GM19455 (cell line): Measurements from ENCODE around the gene CADPS.

Experiments used
- ATAC-seq: cut with Tn5 transposase; IDR thresholded peaks from one replicate; pipeline ENCODE4 v1.9.1; 2021; ENCODE audit not compliant: unreplicated experiment

The CADPS gene

DNA sequence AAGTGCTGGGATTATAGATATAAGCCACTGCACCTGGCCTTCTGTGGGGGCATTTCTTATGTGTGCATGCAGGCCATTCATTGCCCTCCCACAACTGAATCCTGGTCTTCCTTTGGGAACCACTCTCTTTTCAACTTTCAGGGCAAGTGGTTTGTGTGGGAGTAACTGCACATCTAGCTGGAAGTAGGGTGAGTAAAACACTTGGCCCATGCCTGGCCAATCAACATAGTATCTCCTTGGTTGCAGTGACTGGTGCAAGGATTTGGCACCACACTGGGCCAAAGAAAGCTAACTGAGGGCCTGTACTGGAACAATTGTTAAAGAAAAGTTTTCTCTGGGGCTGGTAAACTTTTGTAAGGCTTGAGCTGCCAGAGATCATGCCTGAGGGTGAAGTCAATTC, 312.6 kb downstream of the CADPS start:
- ATAC-seq: no peak

- no peak for ATAC-seq
Observed at GRCh38 chr3:62562017-62562416, 313.2 kb downstream of the CADPS start.

DNA sequence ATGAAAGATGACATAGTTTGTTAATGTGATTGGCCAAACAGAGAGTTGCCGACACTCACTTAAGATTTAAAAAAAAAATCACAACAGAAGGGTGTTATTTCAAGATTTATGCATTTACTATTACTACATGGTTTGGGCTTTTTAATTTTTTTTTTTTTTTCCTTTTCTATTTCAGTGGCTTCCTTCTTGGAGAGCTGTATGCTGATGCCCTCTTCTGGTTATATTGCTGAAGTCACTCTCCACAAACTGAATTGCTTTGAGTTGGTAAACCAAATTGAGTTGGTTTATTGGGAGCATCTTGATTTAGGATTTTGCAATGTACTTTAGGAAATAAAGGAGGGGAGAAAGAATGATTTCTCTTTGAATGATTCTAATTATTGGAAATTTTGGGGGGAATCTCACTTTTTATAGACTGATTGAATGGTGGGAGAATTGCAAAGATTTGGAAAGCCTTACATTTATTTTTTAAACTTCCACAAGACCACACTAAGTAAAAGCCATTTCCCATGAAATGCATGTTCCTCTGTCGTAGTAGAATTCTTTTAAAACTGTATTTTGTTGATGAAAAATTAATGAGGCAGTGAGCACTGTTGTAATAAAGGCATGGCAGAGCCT, 315.3 kb downstream of the CADPS start:
- no peak for ATAC-seq

- ATAC-seq: no peak
Observed at GRCh38 chr3:62558549-62559112, 316.6 kb downstream of the CADPS start.

- ATAC-seq: no peak
Observed at GRCh38 chr3:62557983-62558382, 317.2 kb downstream of the CADPS start.

DNA sequence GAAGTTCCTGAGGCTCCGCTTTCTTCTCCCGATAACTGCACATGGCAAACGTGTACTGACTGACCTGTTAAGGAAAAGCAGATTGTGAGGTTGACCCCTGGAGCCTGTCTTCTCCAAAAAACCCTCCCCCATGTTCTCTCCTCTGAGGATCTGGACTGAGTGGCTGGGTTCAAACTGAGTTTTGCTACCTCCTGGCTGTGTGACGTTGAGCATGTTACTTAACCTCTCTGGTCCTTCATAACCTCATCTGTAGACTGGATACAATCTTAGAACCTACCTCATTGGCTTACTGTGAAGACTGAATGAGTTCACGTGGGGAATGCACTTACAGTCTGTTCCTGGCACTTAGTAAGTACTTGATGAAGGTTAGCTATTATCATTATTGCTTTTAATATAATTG, 317.8 kb downstream of the CADPS start:
- no peak for ATAC-seq

- ATAC-seq: no peak
Observed at GRCh38 chr3:62556121-62556815, 318.9 kb downstream of the CADPS start.

DNA sequence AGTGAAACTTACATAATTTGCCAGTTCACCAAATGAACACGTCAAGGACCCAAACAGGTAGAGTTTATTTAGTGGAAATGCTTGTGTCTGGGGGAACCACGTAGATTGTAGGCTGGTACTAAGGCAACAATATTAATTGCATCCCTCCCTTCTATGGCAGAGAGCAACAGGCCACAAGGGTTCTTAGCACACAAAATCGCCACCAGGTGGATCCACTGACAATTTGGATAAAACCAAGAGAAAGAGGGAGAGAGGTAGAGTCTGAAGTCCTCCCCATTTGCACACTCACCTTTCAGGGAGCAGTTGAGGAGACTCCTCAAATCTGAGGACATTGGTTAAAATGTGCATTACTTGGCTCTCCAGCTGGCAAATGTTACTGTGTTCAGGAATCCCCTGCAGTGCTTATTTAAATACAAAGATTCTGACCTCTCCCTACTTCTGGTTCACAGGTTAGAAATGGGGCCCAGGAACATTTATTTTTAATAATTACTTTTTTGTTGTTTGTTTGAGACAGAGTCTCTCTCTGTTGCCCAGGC, 320.9 kb downstream of the CADPS start:
- no peak for ATAC-seq

DNA sequence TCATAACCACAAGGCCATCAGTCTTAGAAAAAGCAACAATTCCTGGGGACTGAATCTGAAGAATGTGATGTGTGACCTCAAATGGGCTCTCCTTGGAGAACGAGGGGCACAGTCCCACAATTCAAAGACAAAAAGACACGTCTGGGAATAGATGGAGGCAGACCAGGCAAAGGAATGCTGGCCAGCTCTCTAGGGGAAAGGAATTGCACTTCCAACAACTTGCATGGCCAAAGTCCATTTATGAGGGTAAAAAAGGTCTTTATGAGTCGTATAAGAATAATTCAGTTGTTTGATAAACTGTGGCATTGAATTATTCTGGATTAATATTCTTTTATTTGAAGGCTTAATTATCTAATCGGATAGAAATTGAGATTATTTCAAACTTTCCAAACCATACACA, 321.4 kb downstream of the CADPS start:
- ATAC-seq: no peak

- no peak for ATAC-seq
Observed at GRCh38 chr3:62551556-62551955, 323.7 kb downstream of the CADPS start.

- ATAC-seq: no peak
Observed at GRCh38 chr3:62550439-62550838, 324.8 kb downstream of the CADPS start.

DNA sequence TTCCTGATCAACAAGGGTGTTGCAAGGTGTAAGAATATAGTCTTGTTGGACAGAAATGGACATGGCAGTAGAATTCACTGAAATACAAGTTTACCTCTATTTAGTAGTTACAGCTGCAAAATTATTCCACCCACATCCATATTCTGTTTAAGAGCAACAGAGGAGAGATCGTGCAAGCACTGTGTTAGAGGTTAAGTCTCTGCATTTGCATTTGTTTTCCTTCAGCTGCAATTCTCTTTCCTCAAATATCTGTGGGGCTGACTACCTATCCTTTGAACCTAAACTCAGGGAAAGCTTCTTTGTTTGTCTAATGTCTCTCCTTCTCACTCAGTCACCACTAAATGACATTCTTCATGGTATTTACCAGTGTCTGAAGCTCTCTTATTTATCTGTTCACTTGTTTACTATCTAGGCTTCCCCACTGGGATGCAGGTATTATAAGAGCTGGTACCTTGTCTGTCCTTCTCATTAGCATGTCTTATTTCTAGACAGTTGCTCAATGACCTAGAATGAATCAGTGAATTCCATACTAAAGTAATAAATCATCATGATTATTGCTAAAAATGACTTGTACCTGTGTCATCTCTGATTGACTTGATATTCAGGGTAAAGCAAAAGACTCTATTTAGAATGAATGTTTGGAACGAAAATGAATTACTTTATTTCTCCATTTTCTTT, 326.5 kb downstream of the CADPS start:
- no peak for ATAC-seq

- no peak for ATAC-seq
Observed at GRCh38 chr3:62546266-62546665, 328.9 kb downstream of the CADPS start.

DNA sequence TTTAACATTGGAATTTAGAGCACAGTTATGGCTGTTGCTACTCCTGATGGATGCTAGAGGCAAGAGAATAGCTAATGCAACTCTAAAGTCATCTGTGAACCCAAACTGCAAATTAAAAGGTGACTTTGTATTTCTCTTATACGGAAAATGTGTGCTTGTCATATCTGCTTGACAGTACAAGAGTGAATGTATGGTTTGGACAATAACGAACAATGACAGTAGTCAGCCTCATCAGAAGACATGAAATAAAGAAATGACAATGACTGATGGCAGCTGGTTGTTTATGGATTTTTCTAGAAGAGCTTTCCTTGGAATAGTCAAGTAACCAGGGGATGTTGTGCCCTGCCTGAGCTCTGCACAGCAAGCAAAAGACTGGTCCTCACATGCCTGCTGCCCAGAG, 333.0 kb downstream of the CADPS start:
- ATAC-seq: no peak

DNA sequence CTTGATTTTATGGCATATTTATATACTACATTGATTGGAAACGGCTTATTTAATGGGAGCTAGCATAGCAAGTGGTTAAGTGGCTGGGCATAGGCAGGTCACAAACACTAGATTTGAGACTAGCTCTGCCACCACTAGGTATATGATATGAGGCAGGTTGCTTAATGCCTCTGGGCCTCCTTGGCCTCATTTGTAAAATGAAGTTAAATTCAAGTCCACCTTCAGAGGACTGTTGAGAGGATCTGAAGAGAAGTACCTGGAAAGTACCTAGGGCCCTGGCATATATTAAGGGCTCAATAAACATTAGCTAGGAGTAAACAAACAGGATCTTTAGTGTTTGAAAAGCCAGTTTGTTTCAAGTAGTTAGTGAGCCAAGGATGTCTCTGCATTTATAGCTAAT, 335.5 kb downstream of the CADPS start:
- ATAC-seq: no peak

GRCh38 chr3:62538691-62539356, 336.4 kb downstream of the CADPS start:
- no peak for ATAC-seq

GRCh38 chr3:62534326-62534725, 340.9 kb downstream of the CADPS start:
- no peak for ATAC-seq

GRCh38 chr3:62532796-62533195, 342.4 kb downstream of the CADPS start:
- ATAC-seq: no peak

GRCh38 chr3:62531981-62532380, 343.2 kb downstream of the CADPS start:
- ATAC-seq: no peak

DNA sequence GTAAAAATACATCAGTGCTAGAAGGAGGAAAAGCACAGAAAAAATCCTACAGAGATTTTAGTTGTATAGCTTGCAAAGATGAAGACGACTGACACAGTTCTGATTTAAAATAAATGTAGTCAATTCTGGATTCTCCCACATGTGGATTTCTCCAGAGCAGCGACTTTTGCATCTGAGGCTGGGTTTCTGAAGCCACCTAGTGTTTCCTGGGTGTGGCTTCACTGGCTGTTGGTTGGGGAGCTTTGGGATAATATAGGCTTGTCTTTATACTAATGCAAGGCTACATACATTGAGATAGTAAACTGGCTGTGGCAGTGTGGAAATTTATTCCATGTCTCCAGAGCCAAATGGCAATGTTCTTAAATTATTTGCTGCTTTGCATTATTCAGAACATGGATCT, 343.7 kb downstream of the CADPS start:
- no peak for ATAC-seq

GRCh38 chr3:62529230-62529629, 346.0 kb downstream of the CADPS start:
- ATAC-seq: no peak
